ENCODE results near the gene HOXA7.

The HOXA7 gene

DNA sequence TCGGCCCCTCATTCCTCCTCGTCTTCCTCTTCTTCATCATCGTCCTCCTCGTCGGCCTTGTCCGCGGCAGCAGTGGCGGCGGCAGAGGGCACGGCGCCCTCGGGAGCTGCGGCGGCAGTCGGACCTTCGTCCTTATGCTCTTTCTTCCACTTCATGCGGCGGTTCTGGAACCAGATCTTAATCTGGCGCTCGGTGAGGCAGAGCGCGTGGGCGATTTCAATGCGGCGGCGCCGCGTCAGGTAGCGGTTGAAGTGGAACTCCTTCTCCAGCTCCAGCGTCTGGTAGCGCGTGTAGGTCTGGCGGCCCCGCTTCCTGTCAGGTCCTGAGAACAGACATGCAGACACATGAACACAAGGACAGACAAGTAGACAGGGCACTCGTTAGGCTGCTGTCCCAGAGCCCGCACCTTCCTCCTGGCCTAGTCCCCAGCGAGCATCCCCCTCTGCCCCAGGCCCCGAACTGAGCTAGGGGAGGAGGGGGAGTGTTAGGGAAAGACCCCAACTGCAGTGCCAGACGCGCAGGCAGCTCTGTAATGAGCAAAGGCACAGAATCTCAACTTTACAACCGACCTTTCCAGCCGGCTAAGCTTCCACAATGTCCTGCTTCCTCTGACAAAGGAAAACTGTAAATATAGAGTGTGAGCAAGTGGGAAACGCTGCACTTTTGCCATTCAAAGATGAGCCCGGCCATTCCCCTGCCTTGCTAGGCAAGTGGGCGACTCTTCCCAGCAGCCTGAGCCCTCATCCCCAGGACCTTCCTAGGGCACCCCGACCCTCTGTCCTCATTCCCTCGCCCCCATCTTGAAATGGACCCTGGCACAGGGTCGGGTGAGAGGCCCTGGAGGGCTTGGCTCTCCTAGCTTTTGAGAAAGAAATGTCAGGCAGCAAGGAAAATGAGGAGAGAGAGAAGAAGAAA, 1.3 kb downstream of the HOXA7 start:
- TF ChIP-seq, protein P1, sequence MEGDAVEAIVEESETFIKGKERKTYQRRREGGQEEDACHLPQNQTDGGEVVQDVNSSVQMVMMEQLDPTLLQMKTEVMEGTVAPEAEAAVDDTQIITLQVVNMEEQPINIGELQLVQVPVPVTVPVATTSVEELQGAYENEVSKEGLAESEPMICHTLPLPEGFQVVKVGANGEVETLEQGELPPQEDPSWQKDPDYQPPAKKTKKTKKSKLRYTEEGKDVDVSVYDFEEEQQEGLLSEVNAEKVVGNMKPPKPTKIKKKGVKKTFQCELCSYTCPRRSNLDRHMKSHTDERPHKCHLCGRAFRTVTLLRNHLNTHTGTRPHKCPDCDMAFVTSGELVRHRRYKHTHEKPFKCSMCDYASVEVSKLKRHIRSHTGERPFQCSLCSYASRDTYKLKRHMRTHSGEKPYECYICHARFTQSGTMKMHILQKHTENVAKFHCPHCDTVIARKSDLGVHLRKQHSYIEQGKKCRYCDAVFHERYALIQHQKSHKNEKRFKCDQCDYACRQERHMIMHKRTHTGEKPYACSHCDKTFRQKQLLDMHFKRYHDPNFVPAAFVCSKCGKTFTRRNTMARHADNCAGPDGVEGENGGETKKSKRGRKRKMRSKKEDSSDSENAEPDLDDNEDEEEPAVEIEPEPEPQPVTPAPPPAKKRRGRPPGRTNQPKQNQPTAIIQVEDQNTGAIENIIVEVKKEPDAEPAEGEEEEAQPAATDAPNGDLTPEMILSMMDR (IDR thresholded peaks at IDR 0.05; ENCODE audit: extremely low read depth, insufficient read depth, missing control alignments): no peak
- in situ Hi-C loops (cut with MboI; ENCODE audit: low pct_unique_long_range_greater_than_20kb, low sequenced_read_pairs, unreplicated experiment): loop anchor here (10.0 to 25.0 kb wide), 2 partner anchors 90 to 793 kb away; partner anchors contain the start of gene EVX1
- no peak for DNase-seq (ENCODE audit: low spot score)

DNA sequence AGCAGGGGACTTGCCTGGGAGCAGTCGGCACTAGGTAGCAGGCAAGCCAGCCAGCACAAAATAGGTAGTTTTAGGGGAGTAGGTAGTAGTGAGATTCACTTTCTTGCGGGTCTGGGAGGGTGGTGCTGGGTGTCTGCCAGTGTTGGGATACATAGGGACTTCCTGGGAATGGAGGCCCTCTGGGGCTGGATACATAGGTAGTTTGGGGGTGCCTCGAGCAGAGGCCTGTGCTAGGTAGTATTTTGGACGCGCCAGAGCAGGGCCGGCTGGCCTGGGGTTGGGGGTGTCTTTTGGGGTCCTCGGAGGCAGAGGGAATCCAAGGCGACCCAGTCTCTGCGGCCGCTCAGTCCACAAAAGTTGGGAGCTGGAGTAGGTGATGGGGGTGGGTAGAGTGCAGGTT, 2.1 kb downstream of the HOXA7 start:
- in situ Hi-C loops (cut with MboI; ENCODE audit: low pct_unique_long_range_greater_than_20kb, low sequenced_read_pairs, unreplicated experiment): loop anchor here (10.0 to 25.0 kb wide), 2 partner anchors 90 to 792 kb away; partner anchors contain the start of gene EVX1
- TF ChIP-seq, protein P1 (IDR thresholded peaks at IDR 0.05; ENCODE audit: extremely low read depth, insufficient read depth, missing control alignments): no peak
- no peak for DNase-seq (ENCODE audit: low spot score)

DNA sequence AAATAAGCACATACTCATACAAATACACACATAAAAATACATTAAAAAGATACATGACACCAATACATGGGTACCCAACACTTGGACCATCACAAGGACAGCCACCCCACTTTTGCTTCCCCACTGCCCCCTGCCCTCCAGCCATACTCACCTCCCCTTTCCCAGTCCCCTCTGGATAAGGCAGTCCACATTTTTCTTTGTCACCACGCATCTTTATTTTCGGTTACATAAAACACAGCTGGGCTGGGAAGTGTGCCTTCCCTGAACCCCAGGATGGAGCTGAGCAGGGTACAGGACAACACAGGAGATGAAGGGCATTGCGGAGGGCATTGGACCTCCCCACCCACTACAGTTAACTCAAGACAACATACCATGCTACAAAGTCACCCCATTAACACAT, 2.9 kb downstream of the HOXA7 start:
- DNase-seq (ENCODE audit: low spot score): no peak
- in situ Hi-C loops (cut with MboI; ENCODE audit: low pct_unique_long_range_greater_than_20kb, low sequenced_read_pairs, unreplicated experiment): loop anchor here (10.0 to 25.0 kb wide), 2 partner anchors 91 to 791 kb away; partner anchors contain the start of gene EVX1
- TF ChIP-seq, protein P1 (IDR thresholded peaks at IDR 0.05; ENCODE audit: extremely low read depth, insufficient read depth, missing control alignments): no peak

DNA sequence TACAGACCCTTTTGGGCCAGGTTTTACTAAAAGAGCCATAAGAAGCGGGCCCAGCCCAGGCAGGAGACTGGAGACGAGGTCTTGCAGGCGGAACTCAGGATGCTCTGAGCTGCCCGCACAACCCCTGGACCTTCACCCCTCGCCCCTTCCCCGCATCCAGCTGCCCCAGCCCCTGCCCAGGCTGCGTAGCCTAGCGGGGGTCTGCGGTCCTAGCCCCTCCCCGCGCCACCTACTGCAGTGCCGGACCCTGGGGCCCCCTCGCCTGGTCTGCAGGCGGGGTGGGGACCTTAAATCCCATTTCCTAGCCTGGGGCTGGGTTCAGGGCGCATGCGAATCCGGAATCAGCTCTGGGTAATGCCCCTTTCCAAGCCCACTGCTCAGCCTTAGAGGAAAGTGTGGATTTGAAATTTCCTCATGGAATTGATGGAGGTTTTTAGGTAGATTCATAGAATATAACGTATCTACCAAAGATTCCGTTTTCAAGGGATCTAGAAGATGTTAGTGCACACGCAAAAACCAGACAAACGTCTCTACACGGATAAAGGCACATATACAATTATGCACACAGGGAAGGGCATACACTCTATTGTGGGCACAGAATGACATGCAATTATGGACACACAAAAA, 3.5 kb downstream of the HOXA7 start:
- TF ChIP-seq, protein P1 (IDR thresholded peaks at IDR 0.05; ENCODE audit: extremely low read depth, insufficient read depth, missing control alignments): no peak
- no peak for DNase-seq (ENCODE audit: low spot score)
- in situ Hi-C loops (cut with MboI; ENCODE audit: low pct_unique_long_range_greater_than_20kb, low sequenced_read_pairs, unreplicated experiment): loop anchor here (10.0 to 25.0 kb wide), 2 partner anchors 92 to 791 kb away; partner anchors contain the start of gene EVX1

DNA sequence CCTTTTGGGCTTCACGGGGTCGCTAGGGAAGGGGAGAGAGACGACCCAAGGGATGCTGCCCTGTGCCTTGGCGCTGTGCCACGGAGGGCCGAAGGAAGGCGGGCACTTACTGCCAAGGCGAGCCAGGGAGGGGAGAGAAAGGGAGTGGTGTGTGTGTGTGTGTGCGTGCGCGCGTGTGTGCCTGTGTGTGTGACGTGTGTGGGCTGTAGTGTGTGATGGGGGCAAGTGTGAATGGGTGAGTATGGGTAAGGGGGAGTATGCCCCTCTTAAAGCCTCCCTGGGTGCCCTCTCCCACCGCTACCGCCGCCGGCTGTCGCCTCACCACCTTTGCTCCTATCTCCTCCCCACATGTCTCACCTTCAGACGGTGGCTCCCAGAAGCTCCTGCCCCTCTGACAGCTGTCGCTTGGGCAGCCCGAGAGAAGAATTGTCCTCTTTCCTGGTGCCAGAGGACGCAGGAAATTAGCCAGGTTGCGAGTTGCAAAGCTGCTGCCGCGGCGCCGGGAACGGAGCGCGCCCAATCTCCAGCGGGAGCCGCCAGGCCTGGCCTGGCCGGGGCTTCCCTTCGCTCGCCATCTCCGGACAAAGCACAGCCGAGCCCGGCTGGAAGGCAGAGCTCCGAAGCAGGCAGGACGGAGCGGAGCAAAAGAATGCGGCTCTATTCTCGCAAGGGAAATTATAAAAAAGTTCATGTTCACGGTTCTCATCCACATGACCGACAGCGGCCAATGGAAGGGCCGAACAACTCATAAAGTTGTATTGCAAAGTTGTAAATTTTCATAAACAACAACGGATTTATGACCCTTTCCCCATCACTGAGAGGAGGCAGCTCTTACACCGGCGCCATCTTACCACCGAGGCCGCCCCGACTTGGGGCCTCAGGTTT, 4.3 kb downstream of the HOXA7 start, which contains the start of gene HOXA3:
TSS of gene HOXA3 (minus strand) at position 653 of the 885 bp plus-strand sequence. CDS start 41,943 bp downstream, outside the sequence.
- DNase-seq (ENCODE audit: low spot score): no peak
- TF ChIP-seq, protein P1 (IDR thresholded peaks at IDR 0.05; ENCODE audit: extremely low read depth, insufficient read depth, missing control alignments): no peak
- in situ Hi-C loops (cut with MboI; ENCODE audit: low pct_unique_long_range_greater_than_20kb, low sequenced_read_pairs, unreplicated experiment): loop anchor here (10.0 to 25.0 kb wide), 2 partner anchors 93 to 790 kb away; partner anchors contain the start of gene EVX1
